Astrocyte (in vitro differentiated cells and primary cell): ENCODE measurements around the gene TRIM74. TPM values are rescaled to one million over a fixed set of nuclear protein-coding genes. Genes with fewer than 3 reads are reported as not detected.
"Not testable (repeated sequence)": the region's sequence is repeated elsewhere in the genome, so short reads cannot be mapped to it uniquely, and the experiment has no call there.

Experiments used
- DNase-seq: peaks from one replicate; pipeline ENCODE4 v3.0.0-alpha.2; 2010; ENCODE audit warnings: low read depth
- FAIRE-seq: peaks from 2 replicates; lab custom pipeline; 2011; peaks lifted over from hg19 to GRCh38; lab: Jason Lieb, UNC
- H2AFZ ChIP-seq: 2 replicates; pipeline ENCODE4 v1.6.0; 2012; ENCODE audit warnings: low read depth, low read length, inconsistent platforms
- H3K27ac ChIP-seq: 2 replicates; pipeline ENCODE4 v1.5.1; 2011; ENCODE audit warnings: low read depth, low read length, inconsistent platforms
- H3K27me3 ChIP-seq: 2 replicates; pipeline ENCODE4 v1.6.0; 2011; ENCODE audit warnings: low read length, inconsistent platforms; ENCODE audit not compliant: insufficient read depth
- H3K36me3 ChIP-seq: 2 replicates; pipeline ENCODE4 v1.5.1; 2011; ENCODE audit warnings: low read length, inconsistent platforms; ENCODE audit not compliant: insufficient read depth
- H3K4me1 ChIP-seq: 2 replicates; pipeline ENCODE4 v1.5.1; 2011; ENCODE audit warnings: low read length, inconsistent platforms; ENCODE audit not compliant: insufficient read depth
- H3K4me2 ChIP-seq: 2 replicates; pipeline ENCODE4 v1.6.0; 2012; ENCODE audit warnings: low read length, inconsistent platforms
- H3K4me3 ChIP-seq: 2 replicates; pipeline ENCODE4 v1.5.1; 2011; ENCODE audit warnings: low read depth, mild to moderate bottlenecking, low read length, inconsistent platforms; ENCODE audit not compliant: insufficient read depth
- H3K79me2 ChIP-seq: 2 replicates; pipeline ENCODE4 v1.6.0; 2012; ENCODE audit warnings: mild to moderate bottlenecking, low read length, inconsistent platforms; ENCODE audit not compliant: insufficient read depth
- H3K9ac ChIP-seq: 2 replicates; pipeline ENCODE4 v1.6.0; 2012; ENCODE audit warnings: mild to moderate bottlenecking, low read length, inconsistent platforms
- H3K9me3 ChIP-seq: 2 replicates; pipeline ENCODE4 v1.5.1; 2012; ENCODE audit warnings: low read depth, mild to moderate bottlenecking, low read length, inconsistent platforms; ENCODE audit not compliant: insufficient read depth
- H4K20me1 ChIP-seq: 2 replicates; pipeline ENCODE4 v1.6.0; 2012; ENCODE audit warnings: low read length, inconsistent platforms; ENCODE audit not compliant: insufficient read depth
- H3K27ac Mint-ChIP-seq: one replicate; pipeline ENCODE4 v1.8.0; 2021; ENCODE audit warnings: mild to moderate bottlenecking, mixed read lengths; ENCODE audit not compliant: unreplicated experiment
- H3K27me3 Mint-ChIP-seq: one replicate; pipeline ENCODE4 v1.8.0; 2021; ENCODE audit warnings: low read depth, mixed read lengths; ENCODE audit not compliant: unreplicated experiment
- H3K36me3 Mint-ChIP-seq: one replicate; pipeline ENCODE4 v1.8.0; 2021; ENCODE audit warnings: low read depth, mixed read lengths; ENCODE audit not compliant: unreplicated experiment
- H3K4me1 Mint-ChIP-seq: one replicate; pipeline ENCODE4 v1.8.0; 2021; ENCODE audit warnings: low read depth, mixed read lengths; ENCODE audit not compliant: unreplicated experiment
- H3K4me3 Mint-ChIP-seq: one replicate; pipeline ENCODE4 v1.8.0; 2021; ENCODE audit warnings: mild to moderate bottlenecking, moderate library complexity, mixed read lengths; ENCODE audit not compliant: unreplicated experiment
- H3K9me3 Mint-ChIP-seq: one replicate; pipeline ENCODE4 v1.8.0; 2021; ENCODE audit warnings: mild to moderate bottlenecking, mixed read lengths; ENCODE audit not compliant: unreplicated experiment
- total RNA-seq: library from RNA; stranded (reverse); gene quantifications from 2 replicates; pipeline ENCODE4 v1.2.1, GENCODE V29; 2021

TRIM74 gene
- total RNA-seq, 1 donor from 2014 or later = 0.91 TPM

GRCh38 chr7:72942956-72943355 is 26.3 kb downstream of the TRIM74 start:
- DNase-seq, FAIRE-seq: not testable (repeated sequence)
- H3K4me1 Mint-ChIP-seq = peaks cover 11% of the 10 kb centered on the region

GRCh38 chr7:72942022-72942705 is 27.1 kb downstream of the TRIM74 start:
- H3K36me3 ChIP-seq, H3K27me3 ChIP-seq, H3K4me3 ChIP-seq, H3K9me3 ChIP-seq, H2AFZ ChIP-seq, H3K36me3 Mint-ChIP-seq, H3K27me3 Mint-ChIP-seq, H3K9ac ChIP-seq, DNase-seq, FAIRE-seq, H3K4me2 ChIP-seq, H3K79me2 ChIP-seq, H3K4me1 ChIP-seq, H3K9me3 Mint-ChIP-seq, H3K27ac ChIP-seq, H3K4me3 Mint-ChIP-seq, H3K27ac Mint-ChIP-seq: not testable (repeated sequence)
- peaks cover 13% of the 10 kb centered on the region for H3K4me1 Mint-ChIP-seq
- H4K20me1 ChIP-seq = peaks cover 13% of the 10 kb centered on the region

More at GRCh38 chr7:72942956-72943355, 26.3 kb downstream of the TRIM74 start:
- H3K4me3 ChIP-seq, H3K27me3 Mint-ChIP-seq, H3K9ac ChIP-seq, H3K27ac Mint-ChIP-seq, H3K9me3 ChIP-seq, H3K27ac ChIP-seq, H3K4me3 Mint-ChIP-seq, H2AFZ ChIP-seq, H3K4me1 ChIP-seq, H3K9me3 Mint-ChIP-seq, H3K79me2 ChIP-seq, H3K4me2 ChIP-seq, H3K36me3 ChIP-seq, H3K27me3 ChIP-seq, H3K36me3 Mint-ChIP-seq: not testable (repeated sequence)
- peaks cover 13% of the 10 kb centered on the region for H4K20me1 ChIP-seq

- not testable (repeated sequence) for H3K9me3 Mint-ChIP-seq, H3K27me3 Mint-ChIP-seq, H3K4me1 Mint-ChIP-seq, H3K27ac ChIP-seq, H3K9ac ChIP-seq, FAIRE-seq, H3K4me2 ChIP-seq, DNase-seq, H3K27ac Mint-ChIP-seq, H3K4me3 ChIP-seq, H3K9me3 ChIP-seq, H3K27me3 ChIP-seq, H3K4me3 Mint-ChIP-seq, H2AFZ ChIP-seq
- H3K36me3 Mint-ChIP-seq = peaks cover 13% of the 10 kb centered on the region
- H3K36me3 ChIP-seq = peaks cover 35% of the 10 kb centered on the region
- peaks cover 13% of the 10 kb centered on the region for H3K4me1 ChIP-seq
- H4K20me1 ChIP-seq = peaks cover 27% of the 10 kb centered on the region
- peaks cover 41% of the 10 kb centered on the region for H3K79me2 ChIP-seq
Observed at GRCh38 chr7:72928216-72928615, 41.0 kb downstream of the TRIM74 start.

- H3K27ac ChIP-seq, H3K4me3 ChIP-seq, H3K9me3 Mint-ChIP-seq, H3K27ac Mint-ChIP-seq, H3K4me1 Mint-ChIP-seq, H3K4me2 ChIP-seq, H3K9ac ChIP-seq, H2AFZ ChIP-seq, H3K27me3 Mint-ChIP-seq, H3K27me3 ChIP-seq, DNase-seq, H3K4me3 Mint-ChIP-seq, H3K9me3 ChIP-seq, FAIRE-seq: not testable (repeated sequence)
- Histone ChIP-seq H3K79me2 (peaks cover 44% of the 10 kb centered on the region), H3K36me3 (peaks cover 35% of the 10 kb centered on the region), H3K4me1 (peaks cover 13% of the 10 kb centered on the region), H4K20me1 (peaks cover 27% of the 10 kb centered on the region)
- H3K36me3 Mint-ChIP-seq = peaks cover 13% of the 10 kb centered on the region
Observed at GRCh38 chr7:72927791-72928190, 41.5 kb downstream of the TRIM74 start.
